Keratinocyte (primary cell): ENCODE measurements around the gene XPC. TPM values are rescaled to one million over a fixed set of nuclear protein-coding genes. Genes with fewer than 3 reads are reported as not detected.

Experiments
- DNase-seq: peaks from one replicate; pipeline ENCODE4 v3.0.0-alpha.2; 2011; ENCODE audit warnings: low read depth, missing footprints, low spot score
- FAIRE-seq: peaks from 2 replicates; lab custom pipeline; 2011; peaks lifted over from hg19 to GRCh38; lab: Jason Lieb, UNC
- H2AFZ ChIP-seq: 2 replicates; pipeline ENCODE4 v1.6.0; 2012; ENCODE audit warnings: low read length, control low read depth, inconsistent platforms; ENCODE audit not compliant: control insufficient read depth
- H3K27ac ChIP-seq: 2 replicates; pipeline ENCODE4 v1.5.1; 2011; ENCODE audit warnings: low read length; ENCODE audit not compliant: control insufficient read depth, insufficient read depth
- H3K27me3 ChIP-seq: 3 replicates; pipeline ENCODE4 v1.6.0; 2011; ENCODE audit warnings: low read length; ENCODE audit not compliant: control insufficient read depth, insufficient read depth; ENCODE audit errors: extremely low read depth
- H3K36me3 ChIP-seq, 2 experiments: 2 replicates in 1 of 2; 3 replicates in 1 of 2; pipeline ENCODE4 v1.5.1; 2011; ENCODE audit warnings: low read length in 2 of 2, mild to moderate bottlenecking in 1 of 2; ENCODE audit not compliant: control insufficient read depth in 2 of 2, insufficient read depth in 2 of 2; ENCODE audit errors: extremely low read depth in 1 of 2
- H3K4me1 ChIP-seq: 3 replicates; pipeline ENCODE4 v1.5.1; 2011; ENCODE audit warnings: low read length; ENCODE audit not compliant: control insufficient read depth, insufficient read depth; ENCODE audit errors: extremely low read depth
- H3K4me2 ChIP-seq: 3 replicates; pipeline ENCODE4 v1.6.0; 2011; ENCODE audit warnings: low read depth, low read length; ENCODE audit not compliant: control insufficient read depth, insufficient read depth; ENCODE audit errors: extremely low read depth
- H3K4me3 ChIP-seq, 3 experiments: fragments of 200-600 bp in 1 of 3; sonication (generic) in 1 of 3; 2 replicates in 2 of 3; 3 replicates in 1 of 3; pipeline ENCODE4 v1.5.1; 2011 to 2016; ENCODE audit warnings: low read length in 3 of 3, mild to moderate bottlenecking in 3 of 3, control low read depth in 2 of 3, inconsistent platforms in 1 of 3, low read depth in 1 of 3, mixed read lengths in 1 of 3, mixed run types in 1 of 3, moderate library complexity in 1 of 3; ENCODE audit not compliant: control insufficient read depth in 2 of 3, insufficient read depth in 2 of 3; ENCODE audit errors: extremely low read depth in 1 of 3
- H3K79me2 ChIP-seq: 2 replicates; pipeline ENCODE4 v1.6.0; 2012; ENCODE audit warnings: low read length; ENCODE audit not compliant: control insufficient read depth, insufficient read depth
- H3K9ac ChIP-seq: 3 replicates; pipeline ENCODE4 v1.6.0; 2011; ENCODE audit warnings: low read length; ENCODE audit not compliant: control insufficient read depth, insufficient read depth; ENCODE audit errors: extremely low read depth
- H3K9me1 ChIP-seq: 3 replicates; pipeline ENCODE4 v1.6.0; 2011; ENCODE audit warnings: low read length; ENCODE audit not compliant: control insufficient read depth, insufficient read depth; ENCODE audit errors: extremely low read depth
- H3K9me3 ChIP-seq: 2 replicates; pipeline ENCODE4 v1.5.1; 2012; ENCODE audit warnings: low read depth, low read length; ENCODE audit not compliant: control insufficient read depth
- H4K20me1 ChIP-seq: 3 replicates; pipeline ENCODE4 v1.6.0; 2011; ENCODE audit warnings: low read length; ENCODE audit not compliant: control insufficient read depth, insufficient read depth; ENCODE audit errors: extremely low read depth
- EZH2 ChIP-seq: IDR thresholded peaks from one replicate; pipeline ENCODE4 v1.6.1; 2012; ENCODE audit warnings: inconsistent platforms, mild to moderate bottlenecking, low read length, moderate library complexity
- dilution Hi-C: fragments of 300-500 bp; cut with MboI; formaldehyde crosslinking; loops from one replicate; pipeline ENCODE4 v1.7.0; 2020; ENCODE audit warnings: low sequenced_read_pairs; ENCODE audit not compliant: extremely low pct_ligation_motif_present
- polyA plus RNA-seq, 5 experiments: library from polyadenylated mRNA; depleted of rRNA in 3 of 5; stranded (reverse) in 3 of 5; stranded (forward) in 1 of 5; unstranded in 1 of 5; fragments of >200 nt; gene quantifications; 1 replicate in 1 of 5; 2 replicates in 3 of 5; 3 replicates in 1 of 5; pipeline versions ENCODE4 v1.2.1 to v1.2.3, GENCODE V29; 2011 to 2012; ENCODE audit warnings: missing spikeins in 2 of 5, low read depth in 1 of 5, low replicate concordance in 1 of 5
- TF ChIP-seq, protein P1 (sequence below), 3 experiments: IDR thresholded peaks in 1 of 3; conservative IDR thresholded peaks in 1 of 3; optimal IDR thresholded peaks in 1 of 3; 2 replicates in 2 of 3; 3 replicates in 1 of 3; pipeline versions ENCODE3 to v1.5.1; 2011; ENCODE audit warnings: low read length in 3 of 3, mild to moderate bottlenecking in 3 of 3, moderate library complexity in 2 of 3, control low read depth in 1 of 3, inconsistent platforms in 1 of 3; ENCODE audit not compliant: insufficient read depth in 2 of 3; ENCODE audit errors: extremely low read depth in 1 of 3

XPC gene
- polyA plus RNA-seq, 1 donor (not counting 4 experiments of a cell fraction or from before 2014, with no cell fraction given): 24.9 TPM

DNA sequence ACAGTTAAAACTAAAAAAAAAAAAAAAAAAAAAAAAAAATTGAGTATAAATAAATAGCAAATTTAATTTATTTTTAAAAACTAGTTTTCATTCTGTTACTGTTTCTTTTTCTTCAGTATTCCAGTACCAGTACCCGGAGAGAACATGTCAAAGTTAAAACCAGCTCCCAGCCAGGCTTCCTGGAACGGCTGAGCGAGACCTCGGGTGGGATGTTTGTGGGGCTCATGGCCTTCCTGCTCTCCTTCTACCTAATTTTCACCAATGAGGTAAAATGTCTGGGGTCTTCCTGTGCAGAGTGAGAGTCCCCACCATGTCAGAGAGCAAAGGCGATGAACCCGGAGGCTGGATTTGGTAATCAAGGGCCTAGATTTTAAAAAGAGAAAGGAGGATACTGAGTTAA lies 49.1 kb downstream of the XPC start:
- no peaks in the 10 kb centered on the region for H3K27me3 ChIP-seq
- DNase-seq (no peak), FAIRE-seq (no peak)
- H4K20me1 ChIP-seq: peaks cover 25% of the 10 kb centered on the region
- H3K9me3 ChIP-seq: no peaks in the 10 kb centered on the region
- H3K4me2 ChIP-seq: no peak overlapping the region
- H3K4me1 ChIP-seq: peaks cover 40% of the 10 kb centered on the region
- TF ChIP-seq, protein P1, sequence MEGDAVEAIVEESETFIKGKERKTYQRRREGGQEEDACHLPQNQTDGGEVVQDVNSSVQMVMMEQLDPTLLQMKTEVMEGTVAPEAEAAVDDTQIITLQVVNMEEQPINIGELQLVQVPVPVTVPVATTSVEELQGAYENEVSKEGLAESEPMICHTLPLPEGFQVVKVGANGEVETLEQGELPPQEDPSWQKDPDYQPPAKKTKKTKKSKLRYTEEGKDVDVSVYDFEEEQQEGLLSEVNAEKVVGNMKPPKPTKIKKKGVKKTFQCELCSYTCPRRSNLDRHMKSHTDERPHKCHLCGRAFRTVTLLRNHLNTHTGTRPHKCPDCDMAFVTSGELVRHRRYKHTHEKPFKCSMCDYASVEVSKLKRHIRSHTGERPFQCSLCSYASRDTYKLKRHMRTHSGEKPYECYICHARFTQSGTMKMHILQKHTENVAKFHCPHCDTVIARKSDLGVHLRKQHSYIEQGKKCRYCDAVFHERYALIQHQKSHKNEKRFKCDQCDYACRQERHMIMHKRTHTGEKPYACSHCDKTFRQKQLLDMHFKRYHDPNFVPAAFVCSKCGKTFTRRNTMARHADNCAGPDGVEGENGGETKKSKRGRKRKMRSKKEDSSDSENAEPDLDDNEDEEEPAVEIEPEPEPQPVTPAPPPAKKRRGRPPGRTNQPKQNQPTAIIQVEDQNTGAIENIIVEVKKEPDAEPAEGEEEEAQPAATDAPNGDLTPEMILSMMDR (optimal IDR thresholded peaks at IDR 0.05 in 1 of 3, IDR thresholded peaks at IDR 0.05 in 1 of 3, conservative IDR thresholded peaks at IDR 0.05 in 1 of 3; ENCODE audit: extremely low read depth in 1 of 3, insufficient read depth in 2 of 3, low read length in 3 of 3): no peak
- TF ChIP-seq EZH2: no peak
- H3K27ac ChIP-seq: no peak overlapping the region
- peaks cover 50 to 64% of the 10 kb centered on the region in 2 experiments for H3K36me3 ChIP-seq
- no peak overlapping the region for H3K9ac ChIP-seq
- H3K79me2 ChIP-seq: peaks cover 52% of the 10 kb centered on the region
- H2AFZ ChIP-seq: no peak overlapping the region
- H3K9me1 ChIP-seq: no peaks in the 10 kb centered on the region
- H3K4me3 ChIP-seq: no peak overlapping the region
- dilution Hi-C loops: no loop called here

DNA sequence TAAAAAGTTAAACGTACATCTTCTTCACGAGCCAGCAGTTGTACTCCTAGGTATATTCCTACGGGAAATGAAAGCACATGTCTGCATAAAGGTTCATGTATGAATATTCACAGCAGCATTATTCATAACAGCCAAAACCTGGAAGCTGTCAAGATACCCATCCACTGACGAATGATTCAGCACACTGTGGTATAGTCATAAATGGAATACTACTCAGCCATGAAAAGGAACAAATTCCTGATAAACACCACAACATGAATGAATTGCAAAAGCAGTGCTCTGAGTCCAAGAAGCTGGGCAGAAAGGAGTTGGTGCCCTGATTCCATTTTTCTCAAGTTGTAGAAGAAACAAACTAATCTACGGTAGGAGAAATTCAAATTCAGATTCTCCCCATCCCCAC lies 49.7 kb downstream of the XPC start:
- no peak overlapping the region for H2AFZ ChIP-seq
- H3K36me3 ChIP-seq: peaks cover 46 to 60% of the 10 kb centered on the region in 2 experiments
- FAIRE-seq: no peak
- H3K79me2 ChIP-seq: peaks cover 58% of the 10 kb centered on the region
- peaks cover 34% of the 10 kb centered on the region for H3K4me1 ChIP-seq
- H3K27me3 ChIP-seq: no peaks in the 10 kb centered on the region
- H3K4me3 ChIP-seq: no peak overlapping the region
- H3K9ac ChIP-seq: no peak overlapping the region
- H4K20me1 ChIP-seq: peaks cover 25% of the 10 kb centered on the region
- DNase-seq: no peak
- no peak overlapping the region for H3K4me2 ChIP-seq
- no peaks in the 10 kb centered on the region for H3K9me3 ChIP-seq
- no peak overlapping the region for H3K27ac ChIP-seq
- TF ChIP-seq, protein P1 (optimal IDR thresholded peaks at IDR 0.05 in 1 of 3, IDR thresholded peaks at IDR 0.05 in 1 of 3, conservative IDR thresholded peaks at IDR 0.05 in 1 of 3; ENCODE audit: extremely low read depth in 1 of 3, insufficient read depth in 2 of 3, low read length in 3 of 3): no peak
- TF ChIP-seq EZH2: no peak
- dilution Hi-C loops: no loop called here
- no peaks in the 10 kb centered on the region for H3K9me1 ChIP-seq
